ENCODE results near the gene SPAG6. TPM values are rescaled to one million over a fixed set of nuclear protein-coding genes. Genes with fewer than 3 reads are reported as not detected.

The SPAG6 gene
- total and polyA plus RNA-seq, 2 experiments from 2014 or later, result 0.21 TPM; not detected in 1

DNA sequence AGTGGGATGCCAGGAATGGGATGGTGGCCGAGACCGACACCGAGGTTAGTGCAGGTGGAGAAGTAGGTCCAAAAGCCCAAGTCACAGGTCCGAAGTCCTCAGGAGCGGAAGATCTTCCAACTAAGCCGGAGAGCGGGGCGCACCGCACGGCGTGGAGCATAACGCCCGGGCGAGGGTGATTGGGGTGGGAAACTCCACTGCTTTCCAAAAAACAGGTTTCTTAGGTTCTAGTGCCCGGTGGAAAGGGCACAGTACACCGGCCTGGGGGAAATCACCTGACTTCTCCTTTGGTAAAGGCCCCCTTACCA is 11.4 kb upstream of the SPAG6 start:
- Mint-ChIP-seq H3K4me1 (peaks cover 25% of the 10 kb centered on the region), H3K4me3 (peak overlapping the region; percentile 55), H3K27ac (no peak overlapping the region), H3K9me3 (peaks cover 3% of the 10 kb centered on the region; the same call in 2 of the 3 replicates), H3K27me3 (ENCODE audit: insufficient read depth, low read depth, poor library complexity) (peaks cover 92% of the 10 kb centered on the region), H3K36me3 (ENCODE audit: low read depth) (no peaks in the 10 kb centered on the region; the same call in 2 of the 3 replicates)
- ATAC-seq, result no peak
- H4K20me1 ChIP-seq (replicated peaks; ENCODE audit: insufficient read depth), result peaks cover 42% of the 10 kb centered on the region; the same call in 1 of the 2 replicates
- no peaks in the 10 kb centered on the region for H3K36me3 ChIP-seq (ENCODE audit: insufficient read depth)
- no peaks in the 10 kb centered on the region for H3K79me2 ChIP-seq (replicated peaks; ENCODE audit: insufficient read depth)
- peaks cover 28% of the 10 kb centered on the region for H3F3A ChIP-seq (replicated peaks; ENCODE audit: low read depth)
- H3K4me3 ChIP-seq, result peak overlapping the region; percentile 50
- H3K9me2 ChIP-seq (ENCODE audit: insufficient read depth), result no peaks in the 10 kb centered on the region
- H3K27me3 ChIP-seq (ENCODE audit: insufficient read depth), result peaks cover 100% of the 10 kb centered on the region
- H3K4me2 ChIP-seq, result peak overlapping the region; percentile 79
- peak overlapping the region; percentile 83 for H2AFZ ChIP-seq
- H3K4me1 ChIP-seq (ENCODE audit: insufficient read depth), result peaks cover 52% of the 10 kb centered on the region
- no peak overlapping the region for H3K27ac ChIP-seq (ENCODE audit: low read depth)
- no peak for TF ChIP-seq POLR2AphosphoS5 (IDR thresholded peaks at IDR 0.05; ENCODE audit: low read depth)
- TF ChIP-seq EZH2phosphoT487 (IDR thresholded peaks at IDR 0.05; ENCODE audit: unreplicated experiment), result peak; percentile 68
- peak; percentile 52 for TF ChIP-seq EZH2 (IDR thresholded peaks at IDR 0.05; ENCODE audit: low read depth, unreplicated experiment)
- DNase-seq (ENCODE audit: low spot score), result no peak

DNA sequence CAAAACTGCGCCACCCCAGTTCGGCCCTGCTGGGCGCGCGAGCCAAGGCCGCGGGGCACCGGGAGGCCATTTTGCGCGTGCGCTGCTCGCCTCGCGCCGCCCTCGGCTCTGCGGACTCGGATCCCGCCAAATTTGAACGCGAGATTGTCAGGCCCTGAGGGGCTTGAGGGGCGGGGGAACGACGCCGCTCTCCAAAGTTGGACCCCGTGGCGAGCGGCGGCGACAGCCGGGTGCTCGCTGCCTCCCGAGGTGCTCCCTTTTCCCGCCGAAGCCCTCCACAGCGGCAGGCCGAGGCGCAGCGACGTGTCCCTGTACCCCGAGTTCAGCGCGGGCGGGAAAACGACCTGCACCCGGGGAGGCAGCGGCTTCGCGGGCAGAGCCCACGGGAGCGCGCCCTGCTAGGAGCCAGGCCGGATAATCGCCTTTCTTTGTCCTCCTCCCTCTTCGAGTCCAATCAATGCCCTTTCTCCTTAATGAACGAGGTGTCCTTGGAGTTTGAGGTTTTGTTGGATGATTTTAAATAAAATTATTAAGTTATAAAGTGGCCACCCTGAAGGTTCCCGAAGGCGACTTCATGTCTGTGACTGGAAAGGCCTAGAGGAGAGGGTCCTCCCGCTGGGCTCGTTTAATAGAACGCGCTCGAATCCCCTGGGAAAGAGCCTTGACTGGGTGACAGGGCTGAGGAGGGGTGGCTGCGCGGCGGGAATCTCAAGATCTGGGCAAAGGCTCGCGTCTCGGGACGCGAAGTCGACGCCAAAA is 10.7 kb upstream of the SPAG6 start:
- Histone ChIP-seq H3F3A (replicated peaks; ENCODE audit: low read depth) (peaks cover 28% of the 10 kb centered on the region), H3K27ac (ENCODE audit: low read depth) (no peak overlapping the region), H3K27me3 (ENCODE audit: insufficient read depth) (peaks cover 100% of the 10 kb centered on the region), H3K4me2 (peak overlapping the region; percentile 79), H3K79me2 (replicated peaks; ENCODE audit: insufficient read depth) (no peaks in the 10 kb centered on the region), H3K4me1 (ENCODE audit: insufficient read depth) (peaks cover 45% of the 10 kb centered on the region), H3K4me3 (peak overlapping the region; percentile 50), H3K36me3 (ENCODE audit: insufficient read depth) (no peaks in the 10 kb centered on the region), H3K9me2 (ENCODE audit: insufficient read depth) (no peaks in the 10 kb centered on the region), H4K20me1 (replicated peaks; ENCODE audit: insufficient read depth) (peaks cover 39% of the 10 kb centered on the region; the same call in 1 of the 2 replicates), H2AFZ (peak overlapping the region; percentile 83)
- H3K4me3 Mint-ChIP-seq, result peak overlapping the region; percentile 55
- H3K36me3 Mint-ChIP-seq (ENCODE audit: low read depth), result no peaks in the 10 kb centered on the region; the same call in 2 of the 3 replicates
- peak; percentile 84 for TF ChIP-seq EZH2 (IDR thresholded peaks at IDR 0.05; ENCODE audit: low read depth, unreplicated experiment)
- no peak for TF ChIP-seq STAT1 (IDR thresholded peaks at IDR 0.05; ENCODE audit: unreplicated experiment)
- no peak for TF ChIP-seq JUNB (IDR thresholded peaks at IDR 0.05; ENCODE audit: unreplicated experiment)
- TF ChIP-seq, protein P1, sequence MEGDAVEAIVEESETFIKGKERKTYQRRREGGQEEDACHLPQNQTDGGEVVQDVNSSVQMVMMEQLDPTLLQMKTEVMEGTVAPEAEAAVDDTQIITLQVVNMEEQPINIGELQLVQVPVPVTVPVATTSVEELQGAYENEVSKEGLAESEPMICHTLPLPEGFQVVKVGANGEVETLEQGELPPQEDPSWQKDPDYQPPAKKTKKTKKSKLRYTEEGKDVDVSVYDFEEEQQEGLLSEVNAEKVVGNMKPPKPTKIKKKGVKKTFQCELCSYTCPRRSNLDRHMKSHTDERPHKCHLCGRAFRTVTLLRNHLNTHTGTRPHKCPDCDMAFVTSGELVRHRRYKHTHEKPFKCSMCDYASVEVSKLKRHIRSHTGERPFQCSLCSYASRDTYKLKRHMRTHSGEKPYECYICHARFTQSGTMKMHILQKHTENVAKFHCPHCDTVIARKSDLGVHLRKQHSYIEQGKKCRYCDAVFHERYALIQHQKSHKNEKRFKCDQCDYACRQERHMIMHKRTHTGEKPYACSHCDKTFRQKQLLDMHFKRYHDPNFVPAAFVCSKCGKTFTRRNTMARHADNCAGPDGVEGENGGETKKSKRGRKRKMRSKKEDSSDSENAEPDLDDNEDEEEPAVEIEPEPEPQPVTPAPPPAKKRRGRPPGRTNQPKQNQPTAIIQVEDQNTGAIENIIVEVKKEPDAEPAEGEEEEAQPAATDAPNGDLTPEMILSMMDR (conservative IDR thresholded peaks at IDR 0.05; ENCODE audit: low read depth in 2 of 2), result no peak
- H3K9me3 Mint-ChIP-seq, result peaks cover 3% of the 10 kb centered on the region; the same call in 2 of the 3 replicates
- H3K27ac Mint-ChIP-seq, result no peak overlapping the region
- peak; percentile 40 for ATAC-seq
- peaks cover 94% of the 10 kb centered on the region for H3K27me3 Mint-ChIP-seq (ENCODE audit: insufficient read depth, low read depth, poor library complexity)
- DNase-seq (ENCODE audit: low spot score), result peak; percentile 90
- H3K4me1 Mint-ChIP-seq, result peaks cover 25% of the 10 kb centered on the region
